Fibroblast of lung (primary cell): ENCODE results near the gene MRPL51. TPM values are rescaled to one million over a fixed set of nuclear protein-coding genes. Genes with fewer than 3 reads are reported as not detected.

Experiments
- DNase-seq, 2 donors: peaks; one replicate each; pipeline versions ENCODE4 v3.0.0 to v3.0.0-alpha.2; 2010; ENCODE audit warnings: low read depth in 2 of 2
- H2AFZ ChIP-seq: 2 replicates; pipeline ENCODE4 v1.5.1; 2012; ENCODE audit warnings: low read length, control low read depth, inconsistent platforms
- H3K27ac ChIP-seq: 2 replicates; pipeline ENCODE4 v1.5.1; 2011; ENCODE audit warnings: low read length, control low read depth; ENCODE audit not compliant: insufficient read depth
- H3K27me3 ChIP-seq: 2 replicates; pipeline ENCODE4 v1.5.1; 2011; ENCODE audit warnings: mild to moderate bottlenecking, low read length; ENCODE audit not compliant: control insufficient read depth, insufficient read depth
- H3K36me3 ChIP-seq: 2 replicates; pipeline ENCODE4 v1.5.1; 2011; ENCODE audit warnings: low read length; ENCODE audit not compliant: control insufficient read depth, insufficient read depth
- H3K4me1 ChIP-seq: 2 replicates; pipeline ENCODE4 v1.5.1; 2011; ENCODE audit warnings: low read length; ENCODE audit not compliant: control insufficient read depth, insufficient read depth; ENCODE audit errors: extremely low read depth
- H3K4me2 ChIP-seq: 2 replicates; pipeline ENCODE4 v1.5.1; 2011; ENCODE audit warnings: low read length, control low read depth; ENCODE audit not compliant: insufficient read depth; ENCODE audit errors: extremely low read depth
- H3K4me3 ChIP-seq, 4 experiments: fragments of 200-600 bp in 1 of 4; sonication (generic) in 1 of 4; replicated peaks in 1 of 4; 2 replicates each; pipeline ENCODE4 v1.5.1; 2011 to 2016; ENCODE audit warnings: low read length in 4 of 4, low read depth in 3 of 4, mild to moderate bottlenecking in 3 of 4, control low read depth in 2 of 4, inconsistent platforms in 1 of 4, mixed read lengths in 1 of 4; ENCODE audit not compliant: insufficient read depth in 1 of 4; ENCODE audit errors: control extremely low read depth in 1 of 4
- H3K79me2 ChIP-seq: 2 replicates; pipeline ENCODE4 v1.5.1; 2012; ENCODE audit warnings: mild to moderate bottlenecking, low read length, inconsistent platforms; ENCODE audit not compliant: control insufficient read depth, insufficient read depth
- H3K9ac ChIP-seq: 2 replicates; pipeline ENCODE4 v1.5.1; 2011; ENCODE audit warnings: mild to moderate bottlenecking, low read length, control low read depth; ENCODE audit not compliant: insufficient read depth
- H3K9me3 ChIP-seq: 2 replicates; pipeline ENCODE4 v1.5.1; 2012; ENCODE audit warnings: low read depth, low read length; ENCODE audit not compliant: control insufficient read depth, insufficient read depth
- H4K20me1 ChIP-seq: 2 replicates; pipeline ENCODE4 v1.5.1; 2011; ENCODE audit warnings: low read length; ENCODE audit not compliant: control insufficient read depth, insufficient read depth; ENCODE audit errors: extremely low read depth
- EZH2 ChIP-seq: IDR thresholded peaks from 2 replicates; pipeline ENCODE4 v1.5.1; 2012; ENCODE audit warnings: low read length, control low read depth, mild to moderate bottlenecking; ENCODE audit errors: missing control alignments
- polyA minus RNA-seq: library from RNA; depleted of rRNA, polyadenylated mRNA; stranded (reverse); fragments of >200 nt; gene quantifications from 2 replicates; pipeline ENCODE4 v1.2.3, GENCODE V29; 2011; ENCODE audit warnings: low replicate concordance
- polyA plus RNA-seq, 2 donors: library from polyadenylated mRNA; depleted of rRNA in 1 of 2; stranded (reverse) in 1 of 2; unstranded in 1 of 2; fragments of >200 nt; gene quantifications; 2 replicates each; pipeline ENCODE4 v1.2.1, GENCODE V29; 2011 to 2012; ENCODE audit warnings: missing spikeins in 1 of 2
- total RNA-seq: library from RNA; depleted of rRNA; stranded (reverse); fragments of >200 nt; gene quantifications from 2 replicates; pipeline ENCODE4 v1.2.1, GENCODE V29; 2014
- TF ChIP-seq, protein P1 (sequence below), 2 donors: IDR thresholded peaks in 1 of 2; conservative IDR thresholded peaks in 1 of 2; 1 replicate in 1 of 2; 2 replicates in 1 of 2; pipeline ENCODE4 v1.5.1; 2011 to 2012; ENCODE audit warnings: low read length in 2 of 2, control low read depth in 1 of 2, inconsistent platforms in 1 of 2, low read depth in 1 of 2, mild to moderate bottlenecking in 1 of 2

Gene MRPL51
- total RNA-seq = 118 and 142 TPM in 2 replicates
- polyA plus RNA-seq = 120 and 166 TPM in 2 replicates
- 242 and 298 TPM in 2 replicates for polyA plus RNA-seq (2012)
- polyA minus RNA-seq = 10.5 and 16.3 TPM in 2 replicates

DNA sequence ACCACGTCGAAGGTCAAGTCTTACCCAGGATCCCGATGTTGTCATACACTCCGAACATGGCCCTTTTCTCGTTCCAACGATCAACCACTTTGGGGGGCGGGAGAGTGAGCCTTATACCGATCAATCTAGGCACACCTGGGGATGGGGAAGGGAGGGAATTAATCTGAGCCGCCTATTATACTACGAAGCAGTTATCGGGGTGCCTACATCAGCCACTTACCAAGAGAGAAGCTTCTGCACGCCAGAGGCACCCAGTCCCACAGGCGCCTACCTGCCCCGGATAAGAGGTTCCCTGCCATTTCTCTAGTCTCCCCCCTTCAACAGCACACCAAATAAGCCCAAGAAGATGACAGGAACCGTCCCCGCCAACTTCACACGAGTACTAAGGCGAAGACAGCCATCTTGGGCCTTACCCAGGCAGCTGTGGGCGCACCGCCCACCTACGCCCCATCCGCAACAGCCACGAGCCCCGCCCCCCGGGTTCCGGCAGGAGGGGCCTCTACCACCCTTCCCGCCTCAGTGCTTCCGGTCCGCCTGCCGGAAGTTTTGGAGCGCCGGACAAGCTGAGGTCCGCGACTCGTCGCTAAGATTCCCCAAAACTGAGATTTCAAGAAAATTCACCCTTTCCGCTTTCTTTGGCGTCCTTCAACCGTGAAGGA is at the start of gene MRPL51:
MRPL51 (minus strand) TSS at position 425 of the 659 bp plus-strand sequence; CDS start at position 299, 126 bp downstream.
- Histone ChIP-seq H3K27ac (peak within 1 kb of the TSS; percentile 95), H3K4me3 (peak within 1 kb of the TSS; percentile 72 to 99 (median 78)), H3K79me2 (peaks cover 36% of the 10 kb centered on the region), H3K4me2 (peak within 1 kb of the TSS; percentile 98), H2AFZ (peak within 1 kb of the TSS; percentile 85), H3K9me3 (no peaks in the 10 kb centered on the region), H3K4me1 (peaks cover 8% of the 10 kb centered on the region), H3K36me3 (no peaks in the 10 kb centered on the region), H4K20me1 (no peaks in the 10 kb centered on the region), H3K27me3 (no peaks in the 10 kb centered on the region), H3K9ac (peak within 1 kb of the TSS; percentile 70)
- TF ChIP-seq, protein P1, sequence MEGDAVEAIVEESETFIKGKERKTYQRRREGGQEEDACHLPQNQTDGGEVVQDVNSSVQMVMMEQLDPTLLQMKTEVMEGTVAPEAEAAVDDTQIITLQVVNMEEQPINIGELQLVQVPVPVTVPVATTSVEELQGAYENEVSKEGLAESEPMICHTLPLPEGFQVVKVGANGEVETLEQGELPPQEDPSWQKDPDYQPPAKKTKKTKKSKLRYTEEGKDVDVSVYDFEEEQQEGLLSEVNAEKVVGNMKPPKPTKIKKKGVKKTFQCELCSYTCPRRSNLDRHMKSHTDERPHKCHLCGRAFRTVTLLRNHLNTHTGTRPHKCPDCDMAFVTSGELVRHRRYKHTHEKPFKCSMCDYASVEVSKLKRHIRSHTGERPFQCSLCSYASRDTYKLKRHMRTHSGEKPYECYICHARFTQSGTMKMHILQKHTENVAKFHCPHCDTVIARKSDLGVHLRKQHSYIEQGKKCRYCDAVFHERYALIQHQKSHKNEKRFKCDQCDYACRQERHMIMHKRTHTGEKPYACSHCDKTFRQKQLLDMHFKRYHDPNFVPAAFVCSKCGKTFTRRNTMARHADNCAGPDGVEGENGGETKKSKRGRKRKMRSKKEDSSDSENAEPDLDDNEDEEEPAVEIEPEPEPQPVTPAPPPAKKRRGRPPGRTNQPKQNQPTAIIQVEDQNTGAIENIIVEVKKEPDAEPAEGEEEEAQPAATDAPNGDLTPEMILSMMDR (conservative IDR thresholded peaks at IDR 0.05 in 1 of 2, IDR thresholded peaks at IDR 0.05 in 1 of 2; ENCODE audit: low read depth in 1 of 2, low read length in 2 of 2) = no peak
- no peak for TF ChIP-seq EZH2
- DNase-seq = peak; percentile 93

GRCh38 chr12:6542209-6543009 is 49.3 kb upstream of the MRPL51 start:
- no peaks in the 10 kb centered on the region for H4K20me1 ChIP-seq
- no peak overlapping the region for H3K4me3 ChIP-seq
- peaks cover 36% of the 10 kb centered on the region for H3K79me2 ChIP-seq
- no peak for DNase-seq
- H3K36me3 ChIP-seq = peaks cover 27% of the 10 kb centered on the region
- H3K4me1 ChIP-seq = peaks cover 15% of the 10 kb centered on the region
- peak overlapping the region; percentile 15 for H3K27ac ChIP-seq
- H3K9ac ChIP-seq = no peak overlapping the region
- H3K9me3 ChIP-seq = no peaks in the 10 kb centered on the region
- H2AFZ ChIP-seq = no peak overlapping the region
- TF ChIP-seq, protein P1 (conservative IDR thresholded peaks at IDR 0.05 in 1 of 2, IDR thresholded peaks at IDR 0.05 in 1 of 2; ENCODE audit: low read depth in 1 of 2, low read length in 2 of 2) = no peak
- no peak for TF ChIP-seq EZH2
- H3K4me2 ChIP-seq = no peak overlapping the region
- H3K27me3 ChIP-seq = no peaks in the 10 kb centered on the region
